ENCODE data around the gene GPRIN2.
"Not testable (repeated sequence)": the region's sequence is repeated elsewhere in the genome, so short reads cannot be mapped to it uniquely, and the experiment has no call there.

GPRIN2 gene

GRCh38 chr10:46520941-46521340 is 35.5 kb downstream of the GPRIN2 start:
- DNase-seq (ENCODE audit: low read depth in 2 of 2), result no peak

GRCh38 chr10:46520381-46520780 is 36.1 kb downstream of the GPRIN2 start:
- no peak for DNase-seq (ENCODE audit: low read depth in 2 of 2)

- DNase-seq (ENCODE audit: low read depth in 2 of 2), result no peak
These were observed 38.3 kb downstream of the GPRIN2 start for GRCh38 chr10:46518028-46518725.

GRCh38 chr10:46517541-46517940 is 38.9 kb downstream of the GPRIN2 start:
- no peak for DNase-seq (ENCODE audit: low read depth in 2 of 2)

GRCh38 chr10:46516660-46517416 is 39.6 kb downstream of the GPRIN2 start:
- DNase-seq (ENCODE audit: low read depth in 2 of 2), result no peak

- no peak for DNase-seq (ENCODE audit: low read depth in 2 of 2)
These were observed 40.7 kb downstream of the GPRIN2 start for GRCh38 chr10:46515793-46516192.

GRCh38 chr10:46515366-46515765 is 41.1 kb downstream of the GPRIN2 start:
- no peak for DNase-seq (ENCODE audit: low read depth in 2 of 2)

- no peak for DNase-seq (ENCODE audit: low read depth in 2 of 2)
These were observed 41.6 kb downstream of the GPRIN2 start for GRCh38 chr10:46514899-46515298.

- no peak for DNase-seq (ENCODE audit: low read depth in 2 of 2)
These were observed 42.0 kb downstream of the GPRIN2 start for GRCh38 chr10:46514431-46514861.

GRCh38 chr10:46513333-46513732 is 43.1 kb downstream of the GPRIN2 start:
- DNase-seq (ENCODE audit: low read depth in 2 of 2), result not testable (repeated sequence)

- not testable (repeated sequence) for DNase-seq (ENCODE audit: low read depth in 2 of 2)
These were observed 43.7 kb downstream of the GPRIN2 start for GRCh38 chr10:46512725-46513124.

- not testable (repeated sequence) for DNase-seq (ENCODE audit: low read depth in 2 of 2)
These were observed 44.5 kb downstream of the GPRIN2 start for GRCh38 chr10:46512002-46512401.

Data from stimulated activated CD8-positive, alpha-beta memory T cell treated with anti-CD3 and anti-CD28 coated beads, Interleukin-15, amount 100 ng/mL, for 48 hours (primary cell).